HG03159 (cell line): ENCODE measurements around the gene SIK1.
"Not testable (repeated sequence)": the region's sequence is repeated elsewhere in the genome, so short reads cannot be mapped to it uniquely, and the experiment has no call there.

Experiments used
- ATAC-seq: cut with Tn5 transposase; IDR thresholded peaks from one replicate; pipeline ENCODE4 v1.9.1; 2021; ENCODE audit warnings: mild to moderate bottlenecking, moderate library complexity; ENCODE audit not compliant: unreplicated experiment

Gene SIK1

DNA sequence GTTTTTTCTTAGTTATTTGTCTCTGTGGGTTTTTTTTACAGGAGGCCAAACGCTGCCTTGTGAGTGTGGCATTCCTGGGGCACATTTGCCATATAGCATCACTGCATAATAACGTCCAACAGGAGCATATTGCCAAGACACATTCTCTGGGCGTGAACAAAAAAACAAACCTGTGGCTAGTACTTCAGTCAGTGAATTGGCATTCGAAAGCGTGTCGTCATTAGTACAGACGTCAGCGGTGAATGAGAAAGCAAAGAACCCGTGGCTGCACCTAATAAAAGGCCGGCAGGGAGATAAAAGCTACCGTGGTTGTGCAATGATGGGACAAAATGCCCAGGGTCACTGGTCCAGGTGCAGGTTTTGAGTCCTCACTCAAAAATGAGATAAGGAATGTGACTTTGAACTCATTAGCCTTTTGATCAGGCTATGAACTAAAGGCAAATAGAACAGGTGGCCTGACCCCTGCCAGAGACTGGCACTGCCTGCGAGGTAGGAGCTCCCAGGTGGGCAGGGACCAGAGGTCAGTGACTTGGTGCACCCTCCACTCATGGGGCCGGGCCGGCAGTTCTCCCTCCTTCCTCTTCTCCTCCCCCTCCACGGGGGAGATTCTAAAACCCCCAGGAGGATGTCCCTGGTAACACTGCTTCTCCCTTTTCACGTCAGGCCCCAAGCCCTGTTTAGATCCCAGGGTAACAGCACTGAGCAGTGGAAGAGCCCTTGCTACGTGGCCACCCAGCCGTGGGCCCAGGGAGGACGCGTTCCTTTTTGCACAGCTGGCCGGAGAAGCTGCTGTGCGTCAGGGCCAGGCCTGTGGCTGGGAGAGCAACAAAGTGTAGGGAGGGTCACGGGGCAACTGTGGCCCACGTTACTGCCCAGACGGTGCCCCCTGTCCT, 14.2 kb upstream of the SIK1 start:
- not testable (repeated sequence) for ATAC-seq

DNA sequence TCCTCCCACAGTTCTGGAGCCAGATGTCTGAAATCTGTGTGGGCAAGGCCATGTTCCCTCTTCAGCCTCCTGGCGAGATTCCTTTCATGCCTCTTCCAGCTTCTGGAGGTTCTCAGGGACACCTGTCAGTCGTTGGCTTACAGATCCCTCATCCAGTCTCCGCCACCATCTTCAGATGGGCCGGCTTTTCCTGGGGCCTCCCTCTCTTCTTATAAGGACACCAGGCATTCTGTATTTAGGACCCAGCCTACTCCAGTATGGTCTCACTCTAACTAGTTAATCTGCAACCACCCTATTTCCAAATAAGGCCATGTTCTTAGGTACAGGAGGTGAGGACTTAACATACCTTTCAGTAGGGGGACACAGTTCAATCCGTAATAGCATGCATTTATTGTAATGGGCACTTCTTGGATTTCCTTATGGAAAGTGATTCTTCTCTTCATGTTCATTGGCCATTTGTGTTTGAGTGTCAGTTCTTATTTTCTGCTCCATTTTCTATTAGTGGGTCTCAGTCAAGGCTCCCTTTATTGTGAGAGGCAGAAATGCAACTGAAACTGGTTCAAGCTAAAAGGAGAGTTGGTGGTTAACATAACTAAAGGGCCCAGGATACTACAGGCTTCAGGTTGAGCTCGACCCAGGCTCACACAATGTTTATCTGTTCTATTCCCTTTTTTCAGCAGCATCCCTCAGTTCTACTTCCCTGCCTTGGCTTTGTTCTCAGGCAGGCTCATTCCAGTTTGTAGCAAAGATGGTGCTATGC, 12.6 kb upstream of the SIK1 start:
- ATAC-seq = not testable (repeated sequence)

DNA sequence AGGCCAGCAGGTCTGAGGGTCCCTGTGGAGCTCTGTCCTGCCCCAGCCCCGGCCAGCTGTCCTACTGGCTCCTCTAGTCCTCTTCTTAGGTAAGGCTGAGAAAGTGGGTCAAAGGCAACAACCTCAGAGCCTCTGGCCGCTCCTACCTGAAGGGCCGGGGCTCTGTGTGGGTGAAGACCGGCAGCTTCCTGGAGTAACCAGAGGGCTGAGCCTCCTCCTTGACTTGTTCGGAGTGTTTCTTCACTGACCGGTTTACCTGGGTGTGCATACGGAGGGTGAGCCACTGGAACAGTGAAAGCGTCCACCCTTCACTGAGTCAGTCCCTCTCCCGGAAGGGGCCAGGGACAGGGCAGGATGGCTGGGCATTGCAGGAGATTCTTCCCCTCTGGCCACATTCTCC, 9.3 kb upstream of the SIK1 start:
- not testable (repeated sequence) for ATAC-seq

DNA sequence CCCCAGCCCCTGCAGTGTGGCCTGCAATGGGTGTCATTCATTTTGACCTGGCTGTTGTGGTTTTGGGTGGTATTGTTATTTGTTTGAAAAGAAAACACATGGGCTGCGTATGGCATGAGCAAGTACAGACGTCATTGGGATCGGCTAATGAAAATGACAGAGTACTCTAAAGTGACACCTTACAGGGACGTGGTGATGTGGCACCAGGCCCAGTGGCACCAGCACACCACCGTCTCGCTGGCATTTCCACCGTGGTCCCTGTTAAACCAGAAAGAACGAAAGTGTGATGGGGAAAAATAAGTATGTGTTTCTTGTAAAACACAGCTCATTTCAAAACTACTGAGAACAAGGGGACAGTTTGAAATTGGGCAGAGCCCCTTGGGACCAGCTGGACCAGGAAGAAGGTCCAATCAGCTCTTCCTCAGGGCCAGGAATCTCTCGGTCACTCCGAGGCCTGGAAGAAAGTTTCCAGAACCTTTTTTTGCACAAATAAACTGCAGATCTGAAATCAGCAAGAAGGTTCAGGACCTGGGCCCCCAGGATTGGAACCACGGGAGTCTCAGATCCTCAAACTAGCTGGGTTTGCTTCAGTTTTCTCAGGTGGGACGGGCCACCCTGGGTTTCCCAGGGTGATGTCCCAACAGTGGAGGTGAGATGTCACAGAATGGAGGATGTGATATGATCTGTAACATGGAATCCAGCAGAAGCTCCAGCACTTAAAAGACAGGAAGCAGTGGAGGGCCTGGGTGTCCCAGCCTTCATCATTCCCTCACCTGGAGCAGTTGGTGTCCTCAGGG, 6.6 kb upstream of the SIK1 start:
- ATAC-seq = not testable (repeated sequence)

DNA sequence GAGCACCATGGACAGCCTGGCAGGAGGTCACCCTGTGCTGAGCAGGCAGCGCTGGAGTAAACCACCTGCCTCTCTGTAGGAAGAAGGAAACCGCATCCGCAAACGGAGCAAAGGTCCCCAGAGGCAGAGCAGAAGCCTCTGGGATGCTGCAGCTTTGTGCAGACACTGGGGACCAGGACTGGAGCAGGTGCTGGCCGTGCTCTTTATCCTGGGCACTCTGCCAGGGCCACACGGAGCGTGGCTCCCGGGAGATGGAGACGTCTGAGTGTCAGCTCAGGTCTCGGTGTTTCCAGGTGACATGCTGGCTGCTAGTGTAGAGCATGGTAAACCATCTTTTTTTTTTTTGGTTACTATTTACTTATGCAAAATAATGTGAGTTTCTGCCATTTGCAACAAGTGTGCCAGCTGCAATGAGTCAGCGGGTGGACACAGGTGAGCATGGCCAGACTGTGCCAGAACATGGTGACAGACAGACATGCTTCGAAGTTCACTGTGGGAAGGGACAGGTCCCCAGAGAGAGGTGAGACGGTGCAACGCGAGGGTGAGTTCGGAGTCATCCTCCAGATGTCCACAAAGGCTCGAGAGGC, 4.0 kb upstream of the SIK1 start:
- ATAC-seq = not testable (repeated sequence)

DNA sequence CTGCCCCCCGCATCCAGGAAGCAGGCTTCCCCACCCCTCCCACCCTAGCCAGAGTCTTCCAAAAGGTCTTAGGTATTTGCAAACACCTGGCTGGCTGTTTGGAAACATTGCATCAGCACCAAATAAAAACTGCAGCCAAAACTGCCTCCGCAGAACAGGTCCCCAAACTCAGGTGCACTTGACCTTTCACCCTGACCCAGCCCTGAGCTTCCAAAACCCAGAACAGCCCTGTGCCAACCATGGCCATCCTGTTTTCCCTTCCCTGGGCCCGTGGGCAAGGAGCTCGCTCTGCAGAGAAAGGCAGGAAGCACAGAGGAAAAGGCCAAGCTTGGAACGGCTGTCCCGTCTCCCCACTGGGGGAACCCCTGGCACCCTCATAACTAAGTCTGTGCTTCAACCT, 2.0 kb upstream of the SIK1 start:
- ATAC-seq = not testable (repeated sequence)

DNA sequence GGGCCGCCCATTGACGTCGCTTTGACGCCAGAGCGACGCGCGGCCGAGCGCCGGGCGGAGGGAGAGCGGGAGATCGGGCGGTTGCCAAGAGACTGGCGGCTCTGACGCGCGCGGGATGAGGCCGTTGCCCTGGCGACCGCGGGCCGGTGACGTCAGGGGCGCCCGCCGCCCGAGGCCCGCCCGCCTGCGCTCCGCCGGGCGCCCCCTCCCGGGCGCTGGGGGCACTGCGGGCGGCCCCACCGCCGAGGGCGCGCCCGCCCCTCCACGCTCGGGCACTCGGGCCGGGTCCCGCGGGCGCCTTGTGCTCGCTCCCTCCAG, 270 bp upstream of the SIK1 start:
- peak; percentile 83 for ATAC-seq

DNA sequence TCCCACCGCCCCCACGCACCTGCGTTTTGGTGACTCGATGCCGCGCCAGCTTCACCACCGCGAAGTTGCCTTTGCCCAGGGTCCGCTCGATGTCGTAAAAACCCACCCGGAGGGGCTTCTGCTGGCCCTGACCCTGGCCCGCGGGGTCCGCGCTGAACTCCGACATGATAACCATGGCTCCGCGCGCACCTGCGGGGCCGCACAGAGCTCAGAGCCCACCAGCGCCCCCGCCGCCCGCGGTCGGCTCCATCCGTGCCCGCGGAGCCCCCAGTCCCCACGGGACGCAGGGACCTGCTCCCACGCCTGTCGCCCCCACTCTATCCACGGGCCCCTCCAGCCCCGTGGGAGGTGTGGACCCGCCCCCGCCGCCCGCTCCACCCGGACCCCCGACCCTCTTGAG, 927 bp downstream of the SIK1 start:
- ATAC-seq = not testable (repeated sequence)

DNA sequence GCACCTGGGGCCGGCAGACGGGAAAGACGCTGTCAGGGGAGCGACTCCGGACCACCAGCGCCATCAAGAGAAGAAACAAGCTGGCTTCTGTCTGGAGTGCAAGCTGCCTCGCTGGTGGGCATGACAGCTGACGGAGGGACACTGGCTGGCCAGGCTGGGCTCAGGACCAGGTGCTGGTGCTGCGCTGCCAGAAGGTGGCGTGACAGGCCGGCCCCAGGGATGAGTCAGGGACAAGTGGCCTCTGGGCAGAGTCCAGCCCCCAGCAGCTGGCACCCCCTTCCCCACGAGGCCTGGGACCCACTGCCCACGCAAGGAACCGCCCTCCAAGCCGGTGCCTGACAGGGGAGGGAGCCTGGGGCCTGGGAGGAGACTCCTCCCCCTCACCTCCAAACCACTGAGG, 7.5 kb downstream of the SIK1 start:
- not testable (repeated sequence) for ATAC-seq

DNA sequence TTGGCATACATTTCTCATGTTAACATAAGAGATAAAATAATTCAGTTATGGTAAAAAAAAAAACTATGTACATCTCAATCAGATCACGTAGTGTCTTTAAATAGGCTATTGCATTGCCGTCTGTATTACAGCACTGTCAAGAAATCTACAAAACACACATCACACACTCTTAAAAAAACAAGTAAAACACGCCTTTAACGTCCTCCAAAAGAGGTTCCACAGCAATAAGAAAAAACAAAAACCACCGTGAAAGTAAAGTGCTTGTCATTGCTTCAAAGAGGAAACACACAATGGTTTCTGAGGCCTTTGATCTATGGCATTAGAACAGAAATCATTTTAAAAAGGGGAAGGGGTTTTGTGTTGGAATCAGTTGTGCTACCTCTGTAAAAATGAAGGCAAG, 12.4 kb downstream of the SIK1 start:
- not testable (repeated sequence) for ATAC-seq

DNA sequence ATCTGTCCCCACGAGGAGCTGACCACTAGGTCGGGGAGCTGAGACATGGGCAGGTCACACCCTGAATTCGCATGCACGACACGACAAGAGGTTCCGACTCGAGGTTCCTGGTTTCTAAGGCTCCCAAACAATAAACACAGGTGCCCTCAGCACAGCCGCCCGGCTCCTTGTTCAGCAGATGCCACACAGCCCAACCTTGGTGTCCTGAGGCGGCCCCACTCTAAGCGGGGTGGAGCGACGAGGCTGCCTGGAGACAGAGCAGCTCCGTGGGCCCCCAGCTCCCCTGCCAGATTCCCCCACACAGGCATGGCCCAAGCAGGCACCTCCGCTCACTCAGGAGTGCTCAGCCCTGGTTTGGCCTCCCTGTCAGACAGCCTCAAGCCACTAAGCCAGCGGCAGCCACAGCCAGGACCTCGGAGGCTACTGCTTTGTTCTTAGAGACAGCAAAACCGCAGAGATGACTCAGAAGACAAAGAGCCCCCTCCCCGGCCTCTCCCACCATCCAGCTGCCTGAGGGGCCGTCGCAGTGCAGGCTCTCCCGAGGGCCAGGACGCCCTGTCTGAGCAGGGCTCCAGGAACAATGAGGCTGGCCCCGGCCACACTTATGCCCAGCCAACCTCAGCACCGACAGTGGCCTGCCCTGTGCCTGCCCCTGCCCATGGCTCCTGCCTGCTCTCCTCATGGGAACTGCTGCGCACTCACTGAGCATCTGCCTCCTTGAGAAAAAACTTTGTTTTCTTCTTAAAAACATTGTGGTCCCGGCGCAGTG, 14.7 kb downstream of the SIK1 start:
- not testable (repeated sequence) for ATAC-seq

DNA sequence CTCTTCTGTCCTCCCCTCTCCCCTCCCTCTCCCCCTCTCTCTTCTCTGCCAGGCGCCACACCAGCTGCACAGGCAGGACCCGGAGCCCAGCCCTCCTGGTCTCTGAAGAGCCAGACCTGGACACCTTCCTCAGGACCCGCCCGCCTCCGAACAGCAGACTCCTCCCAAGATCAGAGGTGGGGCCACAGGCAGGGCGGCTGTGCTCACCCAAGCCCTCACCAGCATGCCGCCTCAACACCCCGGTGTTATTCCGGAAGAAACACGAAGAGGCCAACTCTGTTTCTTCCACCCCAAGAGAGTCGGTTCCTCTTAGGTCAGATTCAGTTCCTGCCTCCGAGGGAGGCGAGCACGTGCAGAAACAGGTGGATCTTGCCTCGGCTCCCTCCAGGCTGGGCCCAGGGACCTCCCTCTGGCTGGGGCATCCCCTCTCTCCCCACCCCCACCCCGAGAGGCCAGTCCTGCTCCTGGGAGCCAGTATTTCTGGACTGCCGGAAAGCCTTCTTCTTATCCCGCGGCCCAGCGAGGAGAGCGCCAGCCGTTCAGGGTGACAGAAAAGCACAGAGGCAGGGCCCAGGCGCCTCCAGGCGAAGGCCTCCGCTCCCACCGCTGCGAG, 16.4 kb downstream of the SIK1 start:
- ATAC-seq = not testable (repeated sequence)

DNA sequence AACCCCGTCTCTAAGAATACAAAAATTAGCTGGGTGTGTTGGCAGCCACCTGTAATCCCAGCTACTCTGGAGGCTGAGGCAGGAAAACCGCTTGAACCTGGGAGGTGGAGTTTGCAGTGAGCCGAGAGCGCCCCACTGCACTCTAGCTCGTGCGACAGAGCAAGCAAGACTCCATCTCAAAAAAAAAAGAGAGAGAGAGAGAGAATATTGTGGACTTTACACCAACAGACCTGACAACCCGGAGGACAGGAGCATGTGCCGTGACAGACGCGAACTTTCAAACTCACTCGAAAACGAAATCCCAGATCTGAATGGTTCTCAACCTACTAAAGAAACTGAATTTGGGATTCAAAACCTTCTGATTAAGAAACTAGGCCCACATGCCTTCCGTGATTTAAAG, 19.8 kb downstream of the SIK1 start:
- not testable (repeated sequence) for ATAC-seq

DNA sequence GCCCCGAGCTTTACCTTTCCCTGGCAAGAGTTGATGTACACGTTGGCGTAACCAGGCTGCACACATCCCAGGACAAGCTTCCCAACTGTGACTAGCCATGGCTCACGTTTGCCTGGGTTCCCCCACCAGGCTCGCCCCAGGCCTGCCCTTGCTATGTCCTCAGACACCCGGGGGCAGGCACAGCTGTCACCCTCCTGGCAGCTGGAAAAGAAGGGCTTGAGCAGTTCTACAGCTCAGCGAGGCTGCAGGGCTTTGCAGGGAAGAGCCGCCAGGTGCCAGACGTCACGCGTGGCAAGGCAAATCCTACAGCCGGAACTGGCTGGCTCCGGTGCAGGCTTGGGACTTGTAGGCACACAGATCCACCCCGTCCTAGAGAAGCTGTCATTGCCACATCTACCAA, 22.5 kb downstream of the SIK1 start:
- not testable (repeated sequence) for ATAC-seq

DNA sequence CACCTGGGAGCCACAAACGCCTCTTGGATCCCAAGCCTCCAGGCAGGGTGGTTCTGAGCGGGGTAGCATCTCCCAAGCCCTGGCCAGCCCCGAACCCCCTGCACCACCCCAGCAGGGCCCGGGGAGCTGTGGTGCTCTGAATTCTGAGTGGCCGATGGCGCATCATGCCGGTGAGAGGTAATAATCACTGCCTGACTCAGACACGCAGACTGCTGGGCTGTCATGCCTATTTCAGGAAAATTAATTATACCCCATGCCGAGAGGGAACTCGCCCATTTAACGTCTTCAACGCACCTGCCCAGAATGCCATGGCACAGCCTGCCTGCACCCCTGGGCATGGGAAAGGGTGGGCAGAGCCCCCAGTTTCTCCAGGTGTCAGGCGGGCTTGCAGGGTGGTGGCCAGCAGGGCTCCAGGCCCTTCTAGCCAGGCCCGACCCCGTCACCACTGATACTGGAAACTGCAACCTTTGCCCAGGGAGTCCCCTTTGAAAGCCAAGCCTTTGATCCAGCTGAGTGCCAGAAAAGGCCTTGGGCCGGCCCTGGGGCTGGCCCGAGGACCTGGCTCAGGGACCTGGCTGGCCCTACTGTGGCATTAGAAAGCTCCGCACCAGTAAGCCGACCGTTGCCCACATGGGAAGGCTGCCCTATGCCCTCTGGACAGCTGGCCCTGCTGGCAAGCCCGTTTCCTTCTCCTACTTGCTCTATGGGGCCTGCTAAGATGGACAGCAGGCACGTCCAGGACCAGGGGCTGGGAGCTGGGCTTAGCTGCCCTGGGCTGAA, 23.1 kb downstream of the SIK1 start:
- ATAC-seq = not testable (repeated sequence)

DNA sequence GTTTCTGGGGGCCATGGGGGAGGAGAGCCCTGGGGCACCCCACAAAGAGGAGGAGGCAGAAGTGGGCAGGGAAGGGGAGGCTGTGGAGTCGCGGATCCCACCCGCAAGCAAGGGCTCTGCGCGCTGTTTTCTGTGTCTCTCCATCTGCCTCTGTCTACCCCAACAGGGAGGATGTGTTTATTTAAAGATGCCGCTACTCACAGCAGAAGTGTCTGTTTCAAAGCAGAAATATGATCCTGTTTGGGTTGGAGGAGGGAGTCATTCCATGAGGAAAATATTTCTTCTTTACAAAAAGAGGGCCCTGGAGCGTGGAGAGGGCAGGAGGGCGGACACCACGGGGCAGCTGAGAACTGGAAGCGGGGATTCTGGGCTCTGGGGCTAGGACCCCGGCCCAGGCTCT, 25.8 kb downstream of the SIK1 start:
- not testable (repeated sequence) for ATAC-seq

DNA sequence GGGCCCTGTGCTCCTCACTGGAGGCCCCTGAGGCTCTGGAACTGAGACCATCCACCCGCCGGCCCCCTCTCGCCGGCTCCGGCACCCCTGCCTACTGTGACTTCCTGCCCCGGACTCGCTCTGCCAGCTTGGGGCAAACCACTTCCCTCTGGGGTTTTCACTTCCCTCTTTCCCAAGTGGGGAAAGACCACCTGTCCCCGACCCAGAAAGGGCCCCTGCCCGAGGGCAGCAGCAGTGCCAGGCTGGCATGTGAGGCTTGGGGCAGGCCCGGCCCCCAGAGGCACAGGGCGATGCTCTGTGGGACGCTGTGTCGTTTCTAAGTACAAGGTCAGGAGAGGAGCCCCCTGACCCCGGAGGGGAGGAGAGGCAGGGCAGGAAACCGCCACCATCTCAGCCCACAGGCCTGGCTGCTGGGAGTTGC, 27.3 kb downstream of the SIK1 start:
- peak; percentile 43 for ATAC-seq

DNA sequence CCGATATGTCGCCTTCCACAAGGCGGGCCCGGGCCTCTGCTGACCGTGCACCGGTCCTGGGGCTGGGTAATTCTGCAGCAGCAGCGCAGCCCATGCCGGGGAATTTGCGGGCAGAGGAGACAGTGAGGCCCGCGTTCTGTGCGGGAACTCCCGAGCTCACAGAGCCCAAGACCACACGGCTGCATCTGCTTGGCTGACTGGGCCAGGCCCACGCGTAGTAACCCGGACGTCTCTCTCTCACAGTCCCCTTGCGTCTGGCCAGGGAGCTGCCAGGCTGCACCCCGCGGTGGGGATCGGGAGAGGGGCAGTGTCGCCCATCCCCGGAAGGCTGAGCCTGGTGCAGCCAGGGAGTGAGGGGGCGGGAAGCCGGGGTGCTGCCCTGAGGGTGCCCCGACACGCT, 27.8 kb downstream of the SIK1 start:
- ATAC-seq = peak; percentile 46

DNA sequence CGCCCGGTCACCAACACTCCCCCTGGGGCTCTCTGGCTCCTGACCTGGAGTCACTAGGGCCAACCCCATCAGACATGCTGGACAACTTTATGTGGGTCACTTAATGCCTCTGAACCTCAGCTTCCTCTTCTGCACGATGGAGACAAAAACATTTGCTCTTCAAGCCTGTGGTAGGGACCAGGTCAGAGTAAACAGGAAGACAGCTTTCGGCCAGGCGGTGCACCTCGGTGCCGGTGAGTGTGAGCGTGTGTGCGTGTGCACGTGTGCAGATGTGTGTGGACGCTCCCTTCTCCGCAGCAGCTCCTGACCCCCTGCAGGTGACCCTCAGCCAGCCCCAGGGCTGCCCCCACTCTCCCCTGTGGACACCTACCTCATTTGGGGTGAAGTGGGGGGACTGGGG, 28.4 kb downstream of the SIK1 start:
- not testable (repeated sequence) for ATAC-seq
